Right forelimb (tissue), 1 donor: ENCODE data around the gene POU6F2.
"Not testable (repeated sequence)": the region's sequence is repeated elsewhere in the genome, so short reads cannot be mapped to it uniquely, and the experiment has no call there.

ENCODE experiments used
- DNase-seq: peaks from one replicate; pipeline ENCODE4 v3.0.0-alpha.2; 2018

POU6F2 gene

GRCh38 chr7:39367451-39367850, 389.7 kb downstream of the POU6F2 start:
- no peak for DNase-seq

GRCh38 chr7:39367943-39368342, 390.2 kb downstream of the POU6F2 start:
- DNase-seq = no peak

GRCh38 chr7:39372383-39372782, 394.7 kb downstream of the POU6F2 start:
- DNase-seq = no peak

GRCh38 chr7:39374436-39375040, 396.8 kb downstream of the POU6F2 start:
- DNase-seq = no peak

GRCh38 chr7:39375047-39375873, 397.6 kb downstream of the POU6F2 start:
- no peak for DNase-seq

GRCh38 chr7:39375874-39376190, 398.1 kb downstream of the POU6F2 start:
- no peak for DNase-seq

- DNase-seq = not testable (repeated sequence)
Observed at GRCh38 chr7:39376881-39377280, 399.2 kb downstream of the POU6F2 start.

- no peak for DNase-seq
Observed at GRCh38 chr7:39379416-39379815, 401.7 kb downstream of the POU6F2 start.

GRCh38 chr7:39383136-39383535, 405.4 kb downstream of the POU6F2 start:
- no peak for DNase-seq

GRCh38 chr7:39384386-39384785, 406.7 kb downstream of the POU6F2 start:
- no peak for DNase-seq

GRCh38 chr7:39386718-39387117, 409.0 kb downstream of the POU6F2 start:
- DNase-seq = no peak

- no peak for DNase-seq
Observed at GRCh38 chr7:39392151-39392550, 414.4 kb downstream of the POU6F2 start.

- no peak for DNase-seq
Observed at GRCh38 chr7:39394105-39394680, 416.5 kb downstream of the POU6F2 start.

- DNase-seq = no peak
Observed at GRCh38 chr7:39399458-39399857, 421.7 kb downstream of the POU6F2 start.

- no peak for DNase-seq
Observed at GRCh38 chr7:39399986-39400385, 422.3 kb downstream of the POU6F2 start.

GRCh38 chr7:39400836-39401235, 423.1 kb downstream of the POU6F2 start:
- DNase-seq = no peak

- DNase-seq = no peak
Observed at GRCh38 chr7:39402034-39402433, 424.3 kb downstream of the POU6F2 start.

- no peak for DNase-seq
Observed at GRCh38 chr7:39404907-39405306, 427.2 kb downstream of the POU6F2 start.

GRCh38 chr7:39405581-39405980, 427.9 kb downstream of the POU6F2 start:
- DNase-seq = no peak

GRCh38 chr7:39406467-39406866, 428.8 kb downstream of the POU6F2 start:
- DNase-seq = no peak

GRCh38 chr7:39407137-39407536, 429.4 kb downstream of the POU6F2 start:
- DNase-seq = no peak

GRCh38 chr7:39407723-39408122, 430.0 kb downstream of the POU6F2 start:
- DNase-seq = no peak

GRCh38 chr7:39408906-39409305, 431.2 kb downstream of the POU6F2 start:
- no peak for DNase-seq

- no peak for DNase-seq
Observed at GRCh38 chr7:39410582-39410981, 432.9 kb downstream of the POU6F2 start.
